Liver (tissue), 9 donors: Measurements from ENCODE around the gene MTMR11. TPM values are rescaled to one million over a fixed set of nuclear protein-coding genes. Genes with fewer than 3 reads are reported as not detected.
A peak's percentile ranks its signal among the peaks of the same experiment; 100 is the strongest.

Source experiments
- DNase-seq: peaks from one replicate; pipeline ENCODE4 v3.0.0-alpha.2; 2017; ENCODE audit warnings: low spot score
- H3K27ac ChIP-seq, 2 donors: one replicate each; pipeline ENCODE4 v1.7.0; 2013; ENCODE audit warnings: inconsistent platforms in 2 of 2, low read length in 2 of 2, control low read depth in 1 of 2, low read depth in 1 of 2, mild to moderate bottlenecking in 1 of 2
- H3K27me3 ChIP-seq, 4 donors: one replicate each; pipeline versions ENCODE4 v1.6.1 to v1.7.0; 2013; ENCODE audit warnings: low read length in 3 of 4, inconsistent platforms in 1 of 4, mild to moderate bottlenecking in 1 of 4, moderate library complexity in 1 of 4; ENCODE audit not compliant: control insufficient read depth in 4 of 4, insufficient read depth in 4 of 4
- H3K36me3 ChIP-seq, 4 donors: one replicate each; pipeline versions ENCODE4 v1.6.1 to v1.7.0; 2013; ENCODE audit warnings: low read length in 3 of 4, mild to moderate bottlenecking in 3 of 4, low read depth in 1 of 4, moderate library complexity in 1 of 4; ENCODE audit not compliant: control insufficient read depth in 4 of 4, insufficient read depth in 3 of 4
- H3K4me1 ChIP-seq, 4 donors: one replicate each; pipeline versions ENCODE4 v1.6.1 to v1.7.0; 2013; ENCODE audit warnings: low read length in 3 of 4, mild to moderate bottlenecking in 3 of 4, moderate library complexity in 1 of 4; ENCODE audit not compliant: control insufficient read depth in 4 of 4, insufficient read depth in 4 of 4
- H3K4me3 ChIP-seq, 3 donors: one replicate each; pipeline versions ENCODE4 v1.6.1 to v1.7.0; 2013; ENCODE audit warnings: low read length in 3 of 3, control low read depth in 1 of 3, low read depth in 1 of 3, mild to moderate bottlenecking in 1 of 3
- H3K9ac ChIP-seq, 2 donors: one replicate each; pipeline ENCODE4 v1.7.0; 2013; ENCODE audit warnings: low read length in 2 of 2, mild to moderate bottlenecking in 2 of 2, moderate library complexity in 2 of 2, control low read depth in 1 of 2, low read depth in 1 of 2
- H3K9me3 ChIP-seq, 4 donors: one replicate each; pipeline versions ENCODE4 v1.6.1 to v1.7.0; 2013; ENCODE audit warnings: low read length in 3 of 4; ENCODE audit not compliant: control insufficient read depth in 4 of 4
- ATF3 ChIP-seq: IDR thresholded peaks from 2 replicates; pipeline ENCODE4 v1.6.1; 2016; ENCODE audit warnings: antibody characterized with exemption
- CTCF ChIP-seq: fragments of 150-350 bp; IDR thresholded peaks from 2 replicates; pipeline ENCODE4 v1.5.1; 2017; ENCODE audit warnings: improper control_type of control experiment, low read depth, low read length; ENCODE audit not compliant: missing input control
- EGR1 ChIP-seq, 2 donors: IDR thresholded peaks; 2 replicates each; pipeline ENCODE4 v1.6.1; 2016 to 2018; ENCODE audit warnings: antibody characterized with exemption in 2 of 2, low read depth in 2 of 2
- FOXA2 ChIP-seq: IDR thresholded peaks from 2 replicates; pipeline ENCODE4 v1.6.1; 2016; ENCODE audit warnings: antibody characterized with exemption
- HNF4G ChIP-seq: IDR thresholded peaks from 2 replicates; pipeline ENCODE4 v1.6.1; 2016; ENCODE audit warnings: antibody characterized with exemption
- JUND ChIP-seq, 2 donors: IDR thresholded peaks; 2 replicates each; pipeline ENCODE4 v1.6.1; 2016; ENCODE audit warnings: antibody characterized with exemption in 2 of 2
- RAD21 ChIP-seq, 2 donors: IDR thresholded peaks; 2 replicates each; pipeline ENCODE4 v1.6.1; 2016; ENCODE audit warnings: antibody characterized with exemption in 2 of 2, mild to moderate bottlenecking in 2 of 2
- RXRA ChIP-seq, 2 donors: IDR thresholded peaks; 2 replicates each; pipeline ENCODE4 v1.6.1; 2017 to 2018; ENCODE audit warnings: antibody characterized with exemption in 2 of 2, mild to moderate bottlenecking in 1 of 2
- TAF1 ChIP-seq: conservative IDR thresholded peaks from 2 replicates; pipeline ENCODE4 v1.6.1; 2016; ENCODE audit warnings: antibody characterized with exemption, mild to moderate bottlenecking
- YY1 ChIP-seq: IDR thresholded peaks from 2 replicates; pipeline ENCODE4 v1.6.1; 2016; ENCODE audit warnings: antibody characterized with exemption, mild to moderate bottlenecking
- WGBS: extraction: QIAGEN DNeasy Blood & Tissue Kit; methylation state at CpG from one replicate; pipeline ENCODE4 v1.1.7; 2013; 5-methylcytosine and 5-hydroxymethylcytosine counted together
- polyA plus RNA-seq, 2 donors: library from polyadenylated mRNA; stranded (reverse) in 1 of 2; unstranded in 1 of 2; fragments of 200-250 nt in 1 of 2; fragments of >200 nt in 1 of 2; fragmentation: Nextera tagmentation in 1 of 2; extraction: Ambion mirVana in 1 of 2; gene quantifications; one replicate each; pipeline versions ENCODE4 v1.2.1 to v1.2.3, GENCODE V29; 2013 to 2015
- total RNA-seq, 2 donors: library from RNA; depleted of rRNA; stranded (reverse); fragments of >200 nt; gene quantifications; one replicate each; pipeline ENCODE4 v1.2.3, GENCODE V29; 2014
- donor health status: healthy.
- donor health status: healthy.
- donor health status: healthy.
- donor health status: healthy.
- donor health status: healthy.

Gene MTMR11
- total and polyA plus RNA-seq, 4 donors: 1.5 to 2.1 (median 1.8) TPM

- WGBS: 87% methylated on average over 6 of the region's 6 CpGs
- Histone ChIP-seq H3K4me1 (no peaks in the 10 kb centered on the region), H3K9ac (no peak overlapping the region)
These were observed 13.2 kb upstream of the MTMR11 start for GRCh38 chr1:149949911-149950310.

GRCh38 chr1:149945206-149945605 is 8.5 kb upstream of the MTMR11 start:
- 97% methylated on average over 4 of the region's 4 CpGs for WGBS

More at GRCh38 chr1:149949911-149950310, 13.2 kb upstream of the MTMR11 start:
- H3K4me3 ChIP-seq: no peak overlapping the region
- no peak overlapping the region for H3K27ac ChIP-seq
- no peaks in the 10 kb centered on the region for H3K27me3 ChIP-seq
- TF ChIP-seq TAF1: no peak
- TF ChIP-seq YY1: no peak
- TF ChIP-seq RXRA (IDR thresholded peaks at IDR 0.05): no peak
- TF ChIP-seq ATF3: no peak
- no peak for TF ChIP-seq EGR1 (IDR thresholded peaks at IDR 0.05; ENCODE audit: low read depth in 2 of 2)
- TF ChIP-seq HNF4G: no peak
- TF ChIP-seq FOXA2: no peak
- H3K9me3 ChIP-seq: no peaks in the 10 kb centered on the region
- peaks cover 7 to 36% (median 28%) of the 10 kb centered on the region in 4 donors for H3K36me3 ChIP-seq
- no peak for DNase-seq

DNA sequence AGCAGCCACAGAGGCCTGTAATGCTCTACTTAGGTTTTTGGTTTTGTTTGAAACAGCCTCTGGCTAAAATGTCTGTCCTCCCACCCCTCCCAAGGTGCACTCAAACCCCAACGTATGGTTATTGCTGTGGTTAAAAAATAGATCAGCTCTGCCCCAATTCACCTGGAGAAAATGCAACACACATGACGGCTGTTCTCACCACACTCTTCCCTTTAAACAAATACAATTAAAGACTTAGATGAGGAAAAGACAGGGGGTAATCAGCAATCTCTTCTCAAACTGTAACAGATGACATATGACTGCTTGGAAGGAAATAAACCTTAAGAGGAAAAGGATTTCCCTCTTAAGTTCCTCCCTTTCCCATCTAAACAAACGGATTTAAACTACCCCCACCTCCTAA is 6.2 kb upstream of the MTMR11 start:
- Histone ChIP-seq H3K9me3 (no peaks in the 10 kb centered on the region), H3K27ac (no peak overlapping the region), H3K4me1 (peaks cover 0 to 12% (median 4%) of the 10 kb centered on the region in 4 donors), H3K36me3 (peaks cover 8 to 31% (median 16%) of the 10 kb centered on the region in 4 donors), H3K4me3 (no peak overlapping the region), H3K27me3 (no peaks in the 10 kb centered on the region), H3K9ac (no peak overlapping the region)
- TF ChIP-seq CTCF (no peak), RAD21 (IDR thresholded peaks at IDR 0.05) (no peak)
- DNase-seq: no peak
- 60% methylated on average over 3 of the region's 3 CpGs for WGBS

More at GRCh38 chr1:149945206-149945605, 8.5 kb upstream of the MTMR11 start:
- H3K4me1 ChIP-seq: no peaks in the 10 kb centered on the region
- TF ChIP-seq YY1: no peak
- DNase-seq: no peak
- H3K27ac ChIP-seq: no peak overlapping the region
- no peak overlapping the region for H3K4me3 ChIP-seq
- no peaks in the 10 kb centered on the region for H3K9me3 ChIP-seq
- H3K9ac ChIP-seq: no peak overlapping the region
- no peaks in the 10 kb centered on the region for H3K27me3 ChIP-seq
- H3K36me3 ChIP-seq: peaks cover 12 to 49% (median 33%) of the 10 kb centered on the region in 4 donors

- H3K36me3 ChIP-seq: peaks cover 8 to 25% (median 11%) of the 10 kb centered on the region in 4 donors
- no peak overlapping the region for H3K9ac ChIP-seq
- no peak overlapping the region for H3K4me3 ChIP-seq
- DNase-seq: no peak
- no peaks in the 10 kb centered on the region for H3K9me3 ChIP-seq
- H3K27ac ChIP-seq: no peak overlapping the region
- peaks cover 0 to 16% (median 4%) of the 10 kb centered on the region in 4 donors for H3K4me1 ChIP-seq
- WGBS: 58% methylated on average over 5 of the region's 5 CpGs
- TF ChIP-seq JUND (IDR thresholded peaks at IDR 0.05) (no peak), RAD21 (IDR thresholded peaks at IDR 0.05) (peak; percentile 26 to 35), FOXA2 (no peak)
- H3K27me3 ChIP-seq: no peaks in the 10 kb centered on the region
These were observed 5.5 kb upstream of the MTMR11 start for GRCh38 chr1:149942207-149942606.
